OCI-LY3 (cell line): ENCODE data around the gene DCST1.

Source experiments
- EZH2phosphoT487 ChIP-seq: fragments of 200-600 bp; shearing (Covaris generic); IDR thresholded peaks from 2 replicates; pipeline ENCODE4 v1.6.1; 2018; ENCODE audit warnings: antibody characterized with exemption, mixed run types, low read depth
- TF ChIP-seq, protein P1 (sequence below): fragments of 200-600, 300-600 bp; sonication (generic); IDR thresholded peaks from 2 replicates; pipeline ENCODE4 v1.5.1; 2014; ENCODE audit warnings: antibody characterized with exemption, low read length, low read depth

DNA sequence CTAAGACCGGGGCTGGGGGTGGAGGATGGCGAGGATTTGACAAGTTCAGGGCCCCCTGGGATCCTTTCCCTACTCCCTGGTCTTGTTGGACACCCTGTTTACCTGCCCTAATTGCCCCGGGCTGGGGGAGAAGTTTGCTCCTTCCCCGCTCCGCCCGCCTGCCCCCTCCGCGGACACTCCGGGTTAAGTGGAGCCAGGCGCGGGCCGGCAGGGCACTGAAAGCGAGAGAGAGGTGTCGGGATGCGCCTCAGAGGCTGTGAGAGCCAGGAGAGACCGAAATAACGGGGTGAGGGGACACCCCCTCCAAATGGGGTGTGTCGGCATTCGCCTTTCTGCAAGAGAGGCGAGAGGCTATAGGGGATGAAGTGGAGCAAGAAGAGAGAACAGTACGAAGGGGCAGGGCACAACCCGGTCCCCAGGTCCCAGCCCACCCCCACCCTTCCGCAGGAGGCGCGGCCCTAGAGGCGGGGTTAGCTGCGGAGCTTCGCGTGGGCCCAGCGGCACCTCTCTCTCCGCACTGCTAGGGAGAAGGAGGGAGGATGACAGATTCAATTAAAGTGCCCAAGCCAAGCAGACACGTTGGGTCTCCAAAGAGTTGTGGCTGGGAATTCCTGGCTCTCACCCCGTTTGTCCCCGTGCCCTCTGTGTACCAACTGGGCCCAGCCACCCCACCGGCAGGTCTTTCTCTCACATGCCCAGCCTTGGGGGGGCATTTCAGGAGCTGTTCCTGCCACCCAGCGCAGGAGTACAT lies 48.9 kb downstream of the DCST1 start:
- TF ChIP-seq, protein P1, sequence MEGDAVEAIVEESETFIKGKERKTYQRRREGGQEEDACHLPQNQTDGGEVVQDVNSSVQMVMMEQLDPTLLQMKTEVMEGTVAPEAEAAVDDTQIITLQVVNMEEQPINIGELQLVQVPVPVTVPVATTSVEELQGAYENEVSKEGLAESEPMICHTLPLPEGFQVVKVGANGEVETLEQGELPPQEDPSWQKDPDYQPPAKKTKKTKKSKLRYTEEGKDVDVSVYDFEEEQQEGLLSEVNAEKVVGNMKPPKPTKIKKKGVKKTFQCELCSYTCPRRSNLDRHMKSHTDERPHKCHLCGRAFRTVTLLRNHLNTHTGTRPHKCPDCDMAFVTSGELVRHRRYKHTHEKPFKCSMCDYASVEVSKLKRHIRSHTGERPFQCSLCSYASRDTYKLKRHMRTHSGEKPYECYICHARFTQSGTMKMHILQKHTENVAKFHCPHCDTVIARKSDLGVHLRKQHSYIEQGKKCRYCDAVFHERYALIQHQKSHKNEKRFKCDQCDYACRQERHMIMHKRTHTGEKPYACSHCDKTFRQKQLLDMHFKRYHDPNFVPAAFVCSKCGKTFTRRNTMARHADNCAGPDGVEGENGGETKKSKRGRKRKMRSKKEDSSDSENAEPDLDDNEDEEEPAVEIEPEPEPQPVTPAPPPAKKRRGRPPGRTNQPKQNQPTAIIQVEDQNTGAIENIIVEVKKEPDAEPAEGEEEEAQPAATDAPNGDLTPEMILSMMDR, result no peak
- no peak for TF ChIP-seq EZH2phosphoT487
